GM19240 (cell line): ENCODE measurements around the gene C1R.

ENCODE experiments used
- DNase-seq: peaks from one replicate; pipeline ENCODE4 v3.0.0; 2011; ENCODE audit warnings: low spot score; ENCODE audit not compliant: insufficient read length

Gene C1R

DNA sequence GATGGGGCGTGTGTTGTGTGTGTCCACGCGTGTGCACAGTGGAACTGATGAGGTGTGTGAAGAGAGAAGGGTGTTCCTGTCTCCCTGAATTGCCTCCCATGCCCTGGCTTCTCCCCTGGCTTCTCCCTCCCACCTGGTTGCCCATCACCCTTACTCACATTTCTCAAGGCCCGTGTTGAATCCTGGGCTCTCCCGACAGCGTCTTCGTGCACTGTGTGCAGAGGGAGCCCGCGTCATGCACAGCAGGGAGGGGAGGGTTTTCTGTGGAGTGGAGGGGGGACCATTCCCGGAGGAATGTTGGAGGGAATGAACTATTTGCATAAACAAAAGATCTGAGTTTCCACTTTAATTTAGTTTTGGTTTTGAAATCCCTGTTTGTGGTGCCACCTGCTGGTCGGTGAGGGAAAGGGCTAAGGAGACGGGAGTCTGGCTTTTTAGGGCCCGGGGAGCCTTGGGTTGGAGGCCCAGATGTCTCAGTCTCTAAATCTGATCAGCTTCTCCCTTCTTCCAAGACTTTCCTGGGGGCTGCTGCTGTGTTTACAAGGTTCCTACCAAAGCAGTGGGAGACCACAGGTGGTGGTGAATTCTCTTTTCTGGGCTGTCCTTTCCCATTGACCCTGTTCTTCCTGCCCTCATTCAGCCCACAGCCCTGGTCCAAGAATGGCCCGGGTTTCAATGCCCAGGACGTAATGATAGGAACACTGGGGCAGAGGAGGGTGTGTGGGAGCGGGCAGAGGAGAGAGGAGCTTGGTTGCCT lies at the start of gene C1R:
Gene C1R (minus strand): TSS at position 217 of the 757 bp plus-strand sequence. CDS start 57 bp downstream, at position 160.
- DNase-seq: peak; percentile 53

GRCh38 chr12:7141351-7142005 lies 49.2 kb upstream of the C1R start:
- no peak for DNase-seq

DNA sequence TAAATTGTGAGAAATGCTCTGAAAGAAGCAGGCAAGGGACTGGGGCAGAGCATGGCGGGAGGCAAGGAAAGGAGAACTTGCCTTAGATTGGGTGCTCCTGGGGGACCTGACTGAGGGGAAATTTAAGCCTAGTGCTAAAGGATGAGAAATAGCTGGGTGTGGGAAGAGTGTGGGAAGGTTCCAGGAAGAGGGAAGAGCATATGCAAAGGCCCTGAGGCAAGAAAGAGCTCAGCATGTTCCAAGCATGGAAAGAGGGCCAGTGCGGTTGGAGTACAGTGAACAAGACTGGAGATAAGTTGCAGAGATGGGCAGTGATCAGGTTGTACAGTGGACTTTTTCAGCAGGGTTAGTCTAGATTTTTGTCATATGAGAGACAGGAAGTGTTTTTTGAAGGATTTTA lies 47.0 kb upstream of the C1R start:
- DNase-seq: no peak

- no peak for DNase-seq
These were observed 45.7 kb upstream of the C1R start for GRCh38 chr12:7137908-7138307.

GRCh38 chr12:7136676-7137075 lies 44.4 kb upstream of the C1R start:
- DNase-seq: no peak

DNA sequence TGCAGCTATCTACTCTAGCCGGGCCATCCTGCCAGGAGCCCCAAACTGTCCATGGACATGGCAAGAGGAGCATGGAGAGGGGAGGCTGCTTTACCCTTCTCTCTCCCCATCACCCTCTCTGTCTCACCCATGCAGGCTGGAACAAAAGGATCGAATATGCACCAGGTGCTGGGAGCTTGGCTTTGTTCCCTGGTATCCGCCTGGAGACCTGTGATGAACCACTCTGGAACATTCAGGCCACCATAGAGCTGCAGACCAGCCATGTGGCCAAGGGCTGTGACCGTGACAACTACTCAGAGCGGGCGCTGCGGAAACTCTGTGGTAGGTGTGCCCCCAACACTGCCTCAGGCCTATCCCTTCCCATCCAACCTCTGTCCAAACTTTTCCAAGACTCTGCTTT lies 43.8 kb upstream of the C1R start:
- DNase-seq: no peak

GRCh38 chr12:7134396-7135166 lies 42.3 kb upstream of the C1R start:
- DNase-seq: no peak

DNA sequence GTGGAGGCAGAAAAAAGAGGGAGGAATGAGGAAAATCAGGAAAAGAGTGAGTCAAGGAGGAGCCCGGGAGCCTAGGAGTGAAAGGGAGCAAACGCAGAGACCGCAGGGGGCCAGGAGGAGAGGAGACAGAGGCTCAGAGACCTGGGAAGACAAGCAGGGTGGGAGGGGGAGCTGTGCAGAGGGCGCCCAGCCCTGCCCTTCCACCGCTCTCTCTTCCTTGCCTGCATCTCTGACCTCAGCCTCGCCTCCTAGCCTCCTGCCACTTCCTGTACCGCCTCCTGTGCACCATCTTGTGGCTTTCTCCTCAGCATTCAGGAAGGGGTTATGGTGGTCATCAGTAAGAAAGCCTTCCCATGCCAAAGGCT lies 39.2 kb upstream of the C1R start:
- no peak for DNase-seq

DNA sequence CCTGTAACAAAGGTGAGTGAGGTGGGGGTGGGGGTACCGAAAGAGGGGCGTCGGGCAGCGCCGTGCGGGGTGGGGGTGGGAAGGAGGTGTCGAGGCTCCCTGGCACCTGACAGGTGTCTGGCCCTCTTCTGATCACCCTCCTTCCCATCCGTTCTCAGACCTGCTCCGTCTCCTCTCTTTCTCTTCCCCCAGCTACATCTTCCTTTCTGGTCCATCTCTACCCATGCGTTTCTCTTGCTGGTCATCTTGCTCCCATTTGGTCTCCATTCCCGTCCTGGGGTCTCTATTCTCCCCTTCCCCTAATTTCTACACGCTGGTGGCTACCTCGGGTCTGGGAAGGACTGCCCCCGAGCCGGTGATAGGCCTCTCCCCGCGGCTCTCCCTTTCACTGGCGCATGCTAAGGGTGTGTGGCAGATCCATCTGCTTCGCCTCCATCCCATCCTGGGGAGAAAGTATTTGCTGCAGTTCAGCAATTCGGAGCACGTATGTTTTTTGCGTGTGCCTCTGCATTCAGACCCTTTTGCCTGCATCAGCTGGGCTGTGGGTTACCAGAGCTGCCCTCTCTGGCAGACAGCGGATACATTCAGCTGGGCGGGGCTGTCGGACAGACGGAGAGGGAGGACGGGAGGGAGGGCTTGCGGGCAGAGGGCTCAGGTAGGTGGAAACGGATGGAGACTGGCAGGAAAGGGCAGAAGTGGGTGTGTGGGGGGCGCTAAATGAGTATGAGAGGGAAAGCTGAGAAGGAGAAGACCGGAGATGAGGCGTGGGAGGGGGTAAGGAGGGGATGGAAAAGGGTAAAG lies 38.7 kb upstream of the C1R start:
- DNase-seq: peak; percentile 33

DNA sequence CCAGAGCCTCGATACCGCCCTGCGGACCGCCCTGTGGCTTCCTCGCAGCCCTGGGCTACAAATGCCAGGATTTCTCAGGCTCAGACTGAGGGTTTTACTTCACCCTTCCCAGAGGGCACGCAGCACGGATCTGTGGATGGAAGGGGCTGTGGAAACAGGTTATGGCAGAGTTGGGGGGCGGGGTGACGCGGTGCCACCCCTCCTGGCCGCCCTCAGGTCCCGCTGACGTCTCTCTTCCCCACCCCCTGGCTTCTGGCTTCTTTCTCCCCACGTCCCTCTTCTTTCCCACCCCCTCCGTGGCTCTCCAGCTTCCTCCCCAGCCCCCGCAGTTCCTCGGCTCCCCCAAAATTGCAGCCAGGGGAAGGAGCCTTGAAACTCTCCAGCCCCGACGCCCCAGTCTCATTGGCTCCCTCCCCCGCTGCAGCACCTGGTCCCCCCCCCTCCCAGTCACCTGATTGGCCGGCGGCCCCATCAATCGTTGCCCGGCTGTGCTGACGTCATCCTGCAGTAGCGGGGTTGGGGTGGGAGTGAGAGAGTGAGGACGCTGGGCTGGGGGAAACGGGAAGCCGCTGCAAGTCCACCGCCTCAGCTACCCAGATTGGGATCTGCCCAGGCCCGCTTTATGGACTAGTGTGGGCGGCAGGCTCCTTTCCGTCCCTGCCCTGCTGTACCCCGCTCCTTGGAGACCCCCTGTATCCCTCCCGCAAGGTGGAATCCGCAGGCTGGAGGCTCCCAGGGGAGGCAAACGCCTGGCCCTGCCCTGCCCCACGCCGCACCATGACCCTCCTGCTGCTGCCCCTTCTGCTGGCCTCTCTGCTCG lies 37.8 kb upstream of the C1R start, which contains the start of gene CLSTN3:
Gene CLSTN3 (plus strand): TSS at position 500 of the 820 bp plus-strand sequence. CDS start 278 bp downstream, at position 778.
- DNase-seq: peak; percentile 98

DNA sequence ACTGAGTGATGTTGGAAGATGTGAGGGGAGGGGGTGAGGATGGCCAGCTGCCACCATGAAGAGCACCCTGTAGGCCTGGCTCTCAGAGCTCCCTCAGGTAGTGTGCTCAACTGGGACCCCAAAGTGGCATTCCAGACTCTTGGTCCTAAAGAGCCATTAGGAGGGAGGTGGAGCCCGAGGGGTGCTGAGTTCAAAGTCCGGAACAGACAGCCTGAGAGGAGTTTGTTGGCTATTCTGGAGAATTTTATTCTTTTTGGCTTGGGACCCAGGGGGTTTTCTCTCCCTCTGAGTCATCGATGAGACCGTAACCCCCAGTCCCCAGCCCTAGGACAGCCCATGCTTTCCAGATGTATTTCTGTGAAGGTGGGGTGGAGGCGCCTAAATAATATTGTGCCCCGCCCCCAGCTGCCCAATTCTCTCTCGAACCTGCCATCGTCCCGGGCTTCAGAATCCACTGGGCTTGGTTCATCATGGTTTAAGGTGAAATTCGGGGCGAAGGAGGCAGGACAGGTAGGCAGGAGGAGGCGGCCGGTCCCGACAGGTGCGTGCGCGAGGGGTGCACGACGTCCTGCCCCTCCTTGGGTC lies 37.1 kb upstream of the C1R start:
- DNase-seq: no peak

DNA sequence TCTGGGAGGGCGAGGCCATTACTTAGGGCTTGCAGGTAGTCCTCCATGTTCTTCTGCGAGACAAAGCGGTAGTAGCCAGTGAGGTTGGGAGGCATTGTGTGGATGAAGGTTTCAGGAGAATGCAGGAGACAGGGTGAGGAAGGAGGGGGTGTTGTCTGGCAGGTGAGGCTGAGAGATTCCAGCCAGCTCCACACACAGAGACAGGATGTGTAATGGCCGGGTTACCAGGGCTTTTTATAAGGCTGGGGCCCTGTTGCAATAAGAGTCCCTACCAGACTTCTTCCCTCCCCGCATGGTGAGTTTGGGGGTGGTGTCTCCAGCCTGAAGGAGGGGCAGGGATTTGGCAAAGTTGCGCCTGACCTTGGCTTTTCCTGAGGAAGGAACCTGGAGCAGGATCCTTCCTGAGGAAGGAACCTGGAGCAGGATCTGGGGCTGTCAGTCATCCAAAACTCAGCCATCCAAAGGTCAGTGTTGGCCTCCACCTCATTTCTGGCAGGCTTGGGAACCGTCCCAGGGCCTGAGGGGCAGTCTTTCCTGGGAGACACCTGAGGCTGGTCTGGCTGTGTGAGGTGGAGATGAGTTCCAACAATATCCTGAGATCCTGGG lies 36.5 kb upstream of the C1R start, which contains the start of gene RBP5:
Gene RBP5 (minus strand): TSS at position 209 of the 606 bp plus-strand sequence. CDS start 114 bp downstream, at position 95.
- no peak for DNase-seq

DNA sequence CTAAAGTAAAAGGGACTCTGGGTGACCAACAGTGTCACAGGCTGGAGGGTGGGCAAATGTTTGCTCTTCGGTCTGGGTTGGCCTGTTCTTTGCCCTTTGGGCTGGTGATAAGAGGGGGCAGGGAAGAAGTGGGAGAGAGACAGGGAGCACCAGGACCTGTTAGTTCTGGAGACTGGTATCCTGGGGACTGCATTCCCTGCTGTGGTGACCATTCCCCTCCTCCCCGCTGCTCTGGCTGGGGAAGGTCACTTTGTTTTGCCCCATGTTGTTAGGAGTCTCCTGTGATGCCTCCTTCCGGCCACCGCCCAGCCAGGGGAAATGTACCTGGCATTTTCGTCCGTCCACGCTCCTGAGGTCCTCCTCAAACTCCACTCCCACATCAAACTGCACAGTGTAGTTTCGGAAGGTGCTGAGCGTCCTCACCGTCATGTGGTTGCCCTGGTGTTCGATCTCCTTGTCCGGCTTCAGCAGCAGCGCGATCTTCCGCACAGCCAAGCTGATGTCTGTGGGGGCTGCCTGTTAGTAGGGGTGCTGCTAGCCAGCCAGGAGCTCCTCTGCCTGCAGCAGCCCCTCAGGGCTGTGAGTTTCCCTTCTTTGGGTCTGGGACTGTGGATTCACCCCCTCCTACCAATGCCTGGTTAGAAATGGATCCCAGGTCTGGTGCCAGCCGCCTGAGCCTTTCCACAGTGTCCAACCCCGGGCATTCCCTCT lies 35.8 kb upstream of the C1R start:
- no peak for DNase-seq

- no peak for DNase-seq
These were observed 33.5 kb upstream of the C1R start for GRCh38 chr12:7125632-7126227.

GRCh38 chr12:7123806-7124522 lies 31.7 kb upstream of the C1R start:
- DNase-seq: no peak

DNA sequence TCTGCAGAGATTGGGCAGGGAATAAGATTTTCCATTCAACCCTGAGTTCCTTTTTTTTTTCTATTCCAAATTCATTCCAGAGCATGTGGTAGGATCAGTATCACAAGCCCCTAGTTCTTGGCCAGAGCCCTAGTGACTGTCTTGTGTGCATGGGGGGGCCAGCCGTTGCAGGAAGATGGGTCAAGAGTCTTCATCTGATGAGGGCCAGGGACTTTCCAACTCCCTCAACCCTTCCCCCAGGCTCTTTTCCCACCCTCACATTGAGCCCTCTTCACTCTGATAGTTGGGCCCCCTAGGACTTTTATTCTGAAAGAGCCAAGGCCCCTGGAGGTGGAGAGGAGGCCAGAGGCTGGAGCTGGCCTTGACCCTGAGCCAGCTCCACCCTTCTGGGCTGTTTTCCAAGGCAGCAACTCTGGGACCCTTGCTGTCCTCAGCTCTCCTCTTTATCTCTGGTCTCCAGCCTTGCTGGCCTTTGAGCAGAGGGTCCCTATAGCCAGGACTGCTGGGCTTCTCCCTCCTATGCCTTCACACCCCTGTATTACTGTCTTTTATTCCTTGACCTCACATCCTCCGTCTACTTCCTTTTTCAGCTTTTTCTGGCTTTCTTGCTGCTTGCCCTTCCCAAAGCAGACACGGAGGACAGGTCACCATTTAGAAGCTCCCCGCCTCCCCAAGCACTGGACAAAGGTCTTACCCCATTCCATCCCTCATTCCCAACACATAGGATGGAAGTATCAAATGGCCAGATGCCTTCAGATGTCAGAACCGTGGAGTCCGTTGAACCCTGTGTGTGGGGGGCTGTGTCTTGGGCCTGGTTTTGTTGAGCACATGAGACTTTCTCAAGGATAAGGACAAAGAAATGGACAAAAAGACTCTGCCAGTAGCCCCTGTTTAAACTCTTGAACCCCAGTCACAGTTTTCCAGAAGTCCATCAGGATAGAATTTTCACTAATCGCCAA lies 30.8 kb upstream of the C1R start:
- no peak for DNase-seq

DNA sequence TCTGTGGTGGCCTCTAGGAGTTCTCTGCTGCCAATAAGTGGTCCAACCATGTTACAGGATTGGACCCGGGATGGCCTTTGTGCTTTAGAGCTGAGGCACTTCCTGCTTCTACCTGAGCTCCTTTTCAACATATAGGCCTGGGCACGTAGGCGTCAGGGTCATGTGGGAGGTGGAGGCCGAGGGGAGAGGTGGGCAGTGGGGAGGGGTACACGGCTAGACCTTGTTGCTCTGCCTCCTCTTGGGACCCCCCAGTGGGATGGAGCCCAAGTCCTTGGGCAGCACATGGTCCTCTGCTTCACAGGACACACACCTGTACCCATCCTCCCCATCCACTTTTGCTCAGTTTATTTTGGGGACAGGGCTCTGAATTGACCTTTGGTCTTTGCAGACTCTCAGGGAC lies 29.1 kb upstream of the C1R start:
- DNase-seq: no peak
